Effector memory CD8-positive, alpha-beta T cell (primary cell): ENCODE measurements around the gene MCTP1.

ENCODE experiments used
- ATAC-seq: fragments of 150-1000 bp; cut with Tn5 transposase; replicated peaks from 2 replicates; pipeline ENCODE4 v1.10.0; 2021; ENCODE audit warnings: mild to moderate bottlenecking, moderate library complexity
- DNase-seq, 3 experiments: peaks; one replicate each; pipeline ENCODE4 v3.0.0; 2021
- H3K27ac Mint-ChIP-seq, 2 donors: one replicate each; pipeline ENCODE4 v1.8.0; 2022; ENCODE audit warnings: mild to moderate bottlenecking in 2 of 2, mixed read lengths in 2 of 2, moderate library complexity in 2 of 2
- H3K27me3 Mint-ChIP-seq, 2 donors: one replicate each; pipeline ENCODE4 v1.8.0; 2022; ENCODE audit warnings: mixed read lengths in 2 of 2
- H3K36me3 Mint-ChIP-seq: one replicate; pipeline ENCODE4 v1.8.0; 2022; ENCODE audit warnings: mild to moderate bottlenecking, moderate library complexity, mixed read lengths; ENCODE audit not compliant: insufficient read depth
- H3K4me1 Mint-ChIP-seq, 2 donors: one replicate each; pipeline ENCODE4 v1.8.0; 2022; ENCODE audit warnings: low read depth in 2 of 2, mixed read lengths in 2 of 2
- H3K4me3 Mint-ChIP-seq, 2 donors: one replicate each; pipeline ENCODE4 v1.8.0; 2022; ENCODE audit warnings: mild to moderate bottlenecking in 2 of 2, mixed read lengths in 2 of 2, moderate library complexity in 2 of 2
- H3K9me3 Mint-ChIP-seq, 2 donors: one replicate each; pipeline ENCODE4 v1.8.0; 2022; ENCODE audit warnings: mixed read lengths in 2 of 2

The MCTP1 gene

DNA sequence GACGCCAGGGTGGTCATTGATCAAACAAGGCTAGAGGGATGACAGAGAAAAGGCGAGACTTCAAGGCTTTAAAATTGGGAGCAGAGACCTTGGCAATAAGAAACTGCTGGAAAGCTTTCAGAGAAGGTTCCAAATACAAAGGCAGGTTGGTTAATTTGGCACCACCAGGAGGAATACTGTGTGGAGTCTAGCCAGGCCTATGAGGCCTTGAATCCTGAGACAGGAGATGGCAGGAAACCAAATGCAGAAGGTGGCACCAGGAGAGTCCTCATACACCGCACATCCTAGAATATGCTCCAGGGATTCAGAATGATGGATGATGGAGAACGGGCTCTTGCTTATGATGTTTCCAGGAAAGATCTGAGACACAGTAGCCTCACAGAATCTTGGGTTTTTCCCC is 90.0 kb downstream of the MCTP1 start:
- DNase-seq (no peak), ATAC-seq (no peak)
- H3K9me3 Mint-ChIP-seq = peaks cover 1 to 7% of the 10 kb centered on the region in 2 donors
- no peaks in the 10 kb centered on the region for H3K36me3 Mint-ChIP-seq
- H3K4me3 Mint-ChIP-seq = no peak overlapping the region
- H3K27me3 Mint-ChIP-seq = no peaks in the 10 kb centered on the region
- H3K27ac Mint-ChIP-seq = no peak overlapping the region
- H3K4me1 Mint-ChIP-seq = no peaks in the 10 kb centered on the region

DNA sequence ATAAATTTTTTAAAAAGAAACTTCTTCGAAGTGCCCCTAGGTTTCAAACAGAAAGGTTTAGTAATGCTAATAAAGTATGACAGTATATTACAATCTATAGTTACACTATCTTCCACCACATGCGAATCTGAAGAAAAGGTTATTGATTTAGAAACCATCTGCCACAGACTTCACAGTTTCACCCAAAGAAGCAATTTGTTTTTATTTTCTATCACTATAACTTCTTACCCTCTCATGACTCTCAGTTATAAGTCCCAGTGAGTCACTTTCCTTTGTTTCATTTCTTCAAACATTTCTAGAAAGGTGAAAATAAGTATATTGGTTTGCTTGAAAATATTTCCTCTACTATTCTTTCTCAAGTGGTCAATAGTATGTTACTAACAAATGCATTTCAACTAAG is 93.6 kb downstream of the MCTP1 start:
- ATAC-seq (no peak), DNase-seq (no peak)
- no peaks in the 10 kb centered on the region for H3K36me3 Mint-ChIP-seq
- H3K4me1 Mint-ChIP-seq = no peaks in the 10 kb centered on the region
- peaks cover 0 to 7% of the 10 kb centered on the region in 2 donors for H3K9me3 Mint-ChIP-seq
- H3K27me3 Mint-ChIP-seq = no peaks in the 10 kb centered on the region
- H3K27ac Mint-ChIP-seq = no peak overlapping the region
- no peak overlapping the region for H3K4me3 Mint-ChIP-seq

DNA sequence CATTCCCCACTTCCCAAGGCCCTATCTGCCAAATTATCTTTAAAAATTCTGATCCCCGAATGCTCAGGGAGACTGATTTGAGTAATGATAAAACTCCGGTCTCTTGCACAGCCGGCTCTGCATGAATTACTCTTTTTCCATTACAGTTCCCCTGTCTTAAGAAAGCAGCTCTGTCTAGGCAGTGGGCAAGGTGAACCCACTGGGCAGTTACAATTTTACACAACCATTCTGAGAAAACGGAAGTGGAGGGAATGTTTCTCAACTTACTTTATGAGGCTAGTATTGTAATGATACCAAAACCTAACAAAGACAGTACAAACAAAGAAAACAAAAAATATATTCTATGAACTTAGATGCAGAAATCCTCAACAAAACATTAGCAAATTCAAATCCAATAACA is 100.0 kb downstream of the MCTP1 start:
- H3K27ac Mint-ChIP-seq = no peak overlapping the region
- no peaks in the 10 kb centered on the region for H3K36me3 Mint-ChIP-seq
- H3K27me3 Mint-ChIP-seq = peaks cover 0 to 10% of the 10 kb centered on the region in 2 donors
- DNase-seq = no peak
- H3K4me1 Mint-ChIP-seq = no peaks in the 10 kb centered on the region
- no peak for ATAC-seq
- H3K9me3 Mint-ChIP-seq = peaks cover 6 to 8% of the 10 kb centered on the region in 2 donors
- H3K4me3 Mint-ChIP-seq = no peak overlapping the region

DNA sequence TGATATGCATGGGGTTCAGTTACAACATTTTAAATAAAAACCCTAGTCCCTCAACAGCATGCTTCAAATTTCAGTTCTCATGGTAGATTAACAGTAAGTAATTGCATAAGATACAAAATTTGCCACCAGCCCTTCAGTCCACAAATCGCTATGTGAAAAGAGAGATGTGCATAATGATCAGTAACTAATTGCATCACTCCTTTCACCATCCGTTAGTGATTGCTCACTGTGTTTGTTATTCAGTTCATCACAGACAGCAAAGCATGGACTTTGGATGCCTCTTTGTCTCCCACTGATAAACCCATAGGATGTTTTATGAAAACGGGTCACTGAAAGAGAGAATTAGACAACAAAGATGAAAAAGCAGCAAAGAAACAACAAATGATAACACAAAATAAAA is 103.2 kb downstream of the MCTP1 start:
- Mint-ChIP-seq H3K4me1 (no peaks in the 10 kb centered on the region), H3K27me3 (peaks cover 0 to 10% of the 10 kb centered on the region in 2 donors), H3K27ac (no peak overlapping the region), H3K36me3 (no peaks in the 10 kb centered on the region), H3K9me3 (peaks cover 7 to 8% of the 10 kb centered on the region in 2 donors), H3K4me3 (no peak overlapping the region)
- ATAC-seq = no peak
- DNase-seq = no peak

DNA sequence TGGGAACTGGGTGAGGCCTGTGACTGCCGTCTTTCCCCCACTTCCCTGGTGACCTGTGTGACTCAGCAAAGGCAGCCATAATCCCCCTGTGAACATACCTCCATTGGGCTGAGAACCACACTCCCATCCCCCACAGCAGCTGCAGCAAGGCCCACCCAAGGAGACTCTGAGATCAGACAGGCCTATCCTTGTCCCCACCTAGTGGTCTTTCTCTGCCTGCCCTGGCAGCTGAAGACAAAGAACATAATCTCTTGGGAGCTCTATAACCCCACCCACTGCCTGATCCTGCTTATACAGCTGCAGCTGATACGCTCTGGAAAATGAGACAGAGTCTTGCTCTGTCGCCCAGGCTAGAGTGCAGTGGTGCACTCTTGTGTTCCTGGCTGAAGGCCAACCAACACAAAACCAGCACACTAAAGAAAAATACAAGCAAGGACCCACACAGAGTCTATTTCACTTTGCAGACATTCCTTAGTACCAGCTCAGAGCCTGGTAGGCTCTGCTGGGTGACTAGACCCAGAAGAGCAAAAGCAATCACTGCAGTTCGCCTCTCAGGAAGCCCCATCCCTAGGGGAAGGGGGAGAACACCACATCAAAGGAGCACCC is 106.7 kb downstream of the MCTP1 start:
- Mint-ChIP-seq H3K4me3 (no peak overlapping the region), H3K9me3 (peaks cover 7 to 8% of the 10 kb centered on the region in 2 donors), H3K36me3 (no peaks in the 10 kb centered on the region), H3K27me3 (peaks cover 0 to 10% of the 10 kb centered on the region in 2 donors), H3K4me1 (no peaks in the 10 kb centered on the region), H3K27ac (no peak overlapping the region)
- ATAC-seq (no peak), DNase-seq (no peak)

DNA sequence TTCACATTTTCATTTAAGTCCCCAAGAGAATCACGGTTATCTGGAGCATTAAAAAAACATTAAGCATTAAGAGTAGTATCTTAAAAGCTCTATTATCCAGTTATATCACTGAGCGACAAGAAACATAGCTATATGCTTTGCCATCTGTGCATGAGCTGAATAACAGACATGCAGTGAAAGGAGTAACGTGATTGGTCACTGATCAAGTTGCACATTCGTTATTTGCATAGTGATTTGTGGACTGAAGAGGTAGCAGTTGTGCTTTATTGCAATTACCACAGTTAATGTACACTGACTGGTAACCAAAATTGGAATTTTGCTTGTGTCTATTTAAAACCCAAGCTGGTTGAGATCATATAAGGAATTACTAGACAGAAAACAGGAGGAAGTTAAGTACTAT is 107.4 kb downstream of the MCTP1 start:
- peaks cover 7 to 8% of the 10 kb centered on the region in 2 donors for H3K9me3 Mint-ChIP-seq
- no peak for ATAC-seq

DNA sequence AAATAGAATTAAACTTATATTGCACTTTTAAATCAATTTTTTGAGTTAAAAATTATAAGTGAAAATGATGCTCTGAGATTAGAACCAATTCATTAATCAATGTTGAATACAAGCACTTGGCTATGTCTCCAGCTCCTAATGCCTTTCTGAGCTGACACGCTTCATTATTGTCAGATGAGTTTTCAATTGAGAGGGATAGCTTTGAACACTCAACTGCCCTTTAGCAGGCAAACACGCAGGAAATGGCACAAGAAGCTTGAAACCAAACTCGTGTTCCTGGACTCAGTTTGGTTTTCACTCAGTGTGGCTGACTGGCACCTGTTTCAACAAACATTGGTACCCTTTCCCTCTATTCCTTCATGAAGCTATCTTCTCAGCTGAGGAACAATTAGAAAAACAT is 109.8 kb downstream of the MCTP1 start:
- no peak for DNase-seq
- H3K27me3 Mint-ChIP-seq = no peaks in the 10 kb centered on the region
- H3K4me1 Mint-ChIP-seq = no peaks in the 10 kb centered on the region
- no peak overlapping the region for H3K4me3 Mint-ChIP-seq
- H3K9me3 Mint-ChIP-seq = peaks cover 0 to 10% of the 10 kb centered on the region in 2 donors
- no peaks in the 10 kb centered on the region for H3K36me3 Mint-ChIP-seq
- H3K27ac Mint-ChIP-seq = no peak overlapping the region
- no peak for ATAC-seq

More for the DNA sequence above, 107.4 kb downstream of the MCTP1 start:
- no peaks in the 10 kb centered on the region for H3K36me3 Mint-ChIP-seq
- no peak overlapping the region for H3K4me3 Mint-ChIP-seq
- H3K27ac Mint-ChIP-seq = no peak overlapping the region
- peaks cover 0 to 10% of the 10 kb centered on the region in 2 donors for H3K27me3 Mint-ChIP-seq
- H3K4me1 Mint-ChIP-seq = no peaks in the 10 kb centered on the region
- no peak for DNase-seq

DNA sequence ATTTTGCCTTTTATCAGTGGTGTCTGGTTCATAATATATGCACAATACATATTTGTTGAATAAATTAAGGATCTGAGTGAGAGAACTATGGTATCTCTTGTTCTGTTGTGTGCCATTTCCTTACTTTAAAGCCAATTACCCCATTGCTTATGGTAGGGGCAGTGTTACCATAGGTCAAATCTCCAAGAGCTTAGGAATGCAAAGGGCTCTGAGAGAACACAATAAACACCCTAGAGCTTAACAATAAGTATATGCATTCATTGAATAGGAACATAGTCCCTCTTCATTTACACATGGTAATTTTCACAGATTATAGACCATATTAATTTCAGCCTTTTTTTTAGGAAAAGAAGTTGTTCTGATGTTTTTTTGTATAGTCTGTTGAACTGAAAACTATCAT is 112.2 kb downstream of the MCTP1 start:
- Mint-ChIP-seq H3K27ac (no peak overlapping the region), H3K9me3 (peaks cover 0 to 9% of the 10 kb centered on the region in 2 donors), H3K36me3 (no peaks in the 10 kb centered on the region), H3K4me1 (no peaks in the 10 kb centered on the region), H3K4me3 (no peak overlapping the region), H3K27me3 (no peaks in the 10 kb centered on the region)
- DNase-seq = no peak
- no peak for ATAC-seq

DNA sequence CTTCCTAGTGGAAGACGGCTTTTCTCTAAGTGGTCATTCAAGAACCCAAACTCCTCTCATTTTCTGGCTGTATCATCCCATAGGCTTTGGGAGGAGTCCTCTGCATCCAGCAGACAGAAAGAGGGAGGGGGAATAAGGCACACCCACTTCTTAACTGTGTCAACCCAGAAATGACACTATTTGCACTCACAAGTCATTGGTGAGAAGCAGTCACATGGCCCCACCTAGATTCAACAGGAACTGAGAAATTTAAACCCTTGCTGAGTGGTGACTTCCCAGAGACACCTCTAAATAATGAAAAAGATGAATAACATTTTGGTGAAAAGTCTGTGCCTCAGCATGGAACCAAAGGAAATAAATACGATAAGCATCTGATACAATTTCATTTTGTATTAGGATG is 120.0 kb downstream of the MCTP1 start:
- no peak for DNase-seq
- no peak overlapping the region for H3K4me3 Mint-ChIP-seq
- no peak for ATAC-seq
- H3K27ac Mint-ChIP-seq = no peak overlapping the region
- peaks cover 4 to 15% of the 10 kb centered on the region in 2 donors for H3K9me3 Mint-ChIP-seq
- no peaks in the 10 kb centered on the region for H3K36me3 Mint-ChIP-seq
- no peaks in the 10 kb centered on the region for H3K4me1 Mint-ChIP-seq
- no peaks in the 10 kb centered on the region for H3K27me3 Mint-ChIP-seq

DNA sequence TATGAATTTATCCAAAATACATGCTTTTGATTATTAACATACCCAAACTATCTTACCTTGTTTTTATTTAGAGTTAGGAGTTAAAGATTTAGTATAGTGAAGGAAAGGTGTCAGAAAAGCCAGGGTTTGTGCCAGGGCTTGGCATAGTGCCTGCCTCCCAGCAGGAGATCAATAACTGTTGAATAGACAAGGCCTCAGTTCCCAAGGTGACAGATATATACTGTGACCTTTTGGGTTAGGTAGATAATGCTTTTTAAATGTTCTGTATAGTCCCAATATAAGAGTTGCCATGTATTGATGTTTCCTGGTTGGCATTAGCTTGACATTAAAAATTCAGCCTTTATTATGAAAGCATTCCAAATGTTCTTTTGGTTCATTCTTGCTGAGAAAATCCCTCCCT is 121.8 kb downstream of the MCTP1 start:
- no peaks in the 10 kb centered on the region for H3K4me1 Mint-ChIP-seq
- DNase-seq (no peak), ATAC-seq (no peak)
- no peak overlapping the region for H3K4me3 Mint-ChIP-seq
- no peak overlapping the region for H3K27ac Mint-ChIP-seq
- H3K27me3 Mint-ChIP-seq = no peaks in the 10 kb centered on the region
- peaks cover 4 to 15% of the 10 kb centered on the region in 2 donors for H3K9me3 Mint-ChIP-seq
- H3K36me3 Mint-ChIP-seq = no peaks in the 10 kb centered on the region

DNA sequence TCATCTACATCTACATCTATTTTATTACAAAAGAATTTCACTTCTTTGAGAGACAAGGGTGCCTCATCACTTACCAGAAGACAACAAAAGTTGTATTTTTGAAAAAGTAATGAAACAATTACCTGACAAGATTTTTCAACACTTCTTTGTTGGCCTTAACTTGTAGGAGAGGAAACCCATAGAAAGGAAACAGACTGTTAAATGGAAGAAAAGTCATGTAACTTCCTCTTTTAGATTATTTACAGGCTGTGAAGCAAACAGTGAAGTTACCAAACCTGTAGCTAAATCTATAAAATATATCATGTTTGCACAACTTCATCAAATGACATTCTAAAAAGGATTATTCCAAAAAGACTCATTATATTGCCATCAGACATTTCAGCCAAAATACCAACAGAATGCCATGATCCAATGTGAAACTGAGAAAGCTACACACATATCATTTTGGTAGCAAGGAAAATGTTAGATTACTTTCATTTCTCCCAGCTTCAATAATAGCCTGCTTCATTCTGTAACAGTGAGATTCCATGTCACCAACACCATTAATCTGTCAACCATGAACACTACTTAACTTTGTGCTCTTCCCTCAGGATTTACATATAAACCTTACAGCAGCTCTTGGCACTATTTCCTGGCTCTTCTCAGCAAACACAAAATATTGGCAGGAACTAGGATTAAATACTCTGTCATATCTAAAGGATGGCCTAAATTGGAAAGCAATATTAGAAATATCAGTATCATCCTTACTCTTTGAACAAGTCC is 122.5 kb downstream of the MCTP1 start:
- ATAC-seq = no peak
- no peak overlapping the region for H3K4me3 Mint-ChIP-seq
- H3K36me3 Mint-ChIP-seq = no peaks in the 10 kb centered on the region
- DNase-seq = no peak
- H3K27ac Mint-ChIP-seq = no peak overlapping the region
- H3K27me3 Mint-ChIP-seq = no peaks in the 10 kb centered on the region
- H3K4me1 Mint-ChIP-seq = no peaks in the 10 kb centered on the region
- H3K9me3 Mint-ChIP-seq = peaks cover 4 to 15% of the 10 kb centered on the region in 2 donors

DNA sequence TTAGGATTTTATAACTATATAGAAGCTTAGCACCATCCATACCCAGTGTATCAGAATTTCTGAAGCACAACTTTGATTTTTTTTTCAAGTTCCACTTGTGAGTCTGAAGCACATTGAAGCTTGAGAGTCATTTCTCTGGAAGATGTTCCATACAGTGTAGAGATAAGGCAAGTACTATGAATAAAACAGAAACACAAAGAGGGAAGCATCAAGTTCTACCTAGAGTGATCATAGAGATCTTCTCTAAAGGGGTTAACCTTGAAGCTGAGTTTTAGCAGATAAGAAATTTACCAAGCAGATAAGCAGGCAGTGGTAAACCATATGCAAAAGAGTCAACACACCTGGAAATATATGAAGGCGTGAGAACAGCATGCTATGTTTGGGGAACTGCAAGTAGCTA is 125.3 kb downstream of the MCTP1 start:
- no peaks in the 10 kb centered on the region for H3K4me1 Mint-ChIP-seq

DNA sequence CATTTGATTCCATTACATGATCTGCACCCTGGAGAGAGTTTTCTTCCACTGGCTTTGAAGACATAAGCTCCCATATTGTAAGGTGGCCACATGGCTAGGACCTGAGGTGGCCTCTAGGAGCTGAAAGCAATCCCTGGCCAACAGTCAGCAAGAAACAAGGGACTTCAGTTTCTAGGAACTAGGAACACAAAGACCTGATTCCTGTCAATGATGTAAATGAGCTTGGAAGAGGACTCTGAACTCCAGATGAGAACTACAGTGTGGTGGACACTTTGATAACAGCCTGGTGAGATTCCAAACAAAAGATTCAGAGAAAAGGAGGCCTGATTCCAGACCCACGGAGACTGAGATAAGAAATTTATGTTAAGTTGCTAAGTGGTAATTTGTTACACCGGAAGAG is 129.0 kb downstream of the MCTP1 start:
- Mint-ChIP-seq H3K27me3 (no peaks in the 10 kb centered on the region), H3K9me3 (no peaks in the 10 kb centered on the region), H3K4me1 (no peaks in the 10 kb centered on the region), H3K27ac (no peak overlapping the region), H3K4me3 (no peak overlapping the region), H3K36me3 (no peaks in the 10 kb centered on the region)
- no peak for ATAC-seq
- DNase-seq = no peak

More for the DNA sequence above, 125.3 kb downstream of the MCTP1 start:
- no peak for ATAC-seq
- Mint-ChIP-seq H3K27ac (no peak overlapping the region), H3K27me3 (no peaks in the 10 kb centered on the region), H3K36me3 (no peaks in the 10 kb centered on the region), H3K4me3 (no peak overlapping the region), H3K9me3 (no peaks in the 10 kb centered on the region)
- no peak for DNase-seq

DNA sequence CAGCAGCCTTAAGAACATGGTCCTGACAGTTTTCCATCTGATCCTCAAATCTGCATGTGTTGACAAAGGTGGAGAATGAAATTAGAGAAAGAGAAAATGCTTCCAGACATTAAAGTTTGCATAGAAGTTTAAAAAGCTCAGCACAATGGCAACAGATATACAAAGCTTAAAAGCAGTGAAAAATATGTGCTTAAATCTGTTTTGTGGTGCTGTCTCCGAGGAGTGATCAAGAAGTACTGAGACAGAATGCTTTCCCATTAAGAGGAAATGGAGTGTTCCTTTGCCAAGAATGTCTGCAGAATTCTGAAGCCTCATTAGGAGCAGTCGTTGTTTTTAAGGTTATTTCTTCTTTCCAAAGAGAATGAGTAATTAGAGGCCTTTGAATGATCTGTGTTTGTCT is 131.4 kb downstream of the MCTP1 start:
- no peak overlapping the region for H3K4me3 Mint-ChIP-seq
- H3K27ac Mint-ChIP-seq = no peak overlapping the region
- no peak for DNase-seq
- H3K9me3 Mint-ChIP-seq = no peaks in the 10 kb centered on the region
- no peaks in the 10 kb centered on the region for H3K4me1 Mint-ChIP-seq
- ATAC-seq = no peak
- H3K27me3 Mint-ChIP-seq = no peaks in the 10 kb centered on the region
- H3K36me3 Mint-ChIP-seq = no peaks in the 10 kb centered on the region
